CD4-positive, alpha-beta T cell (primary cell): ENCODE data around the gene EHD4. TPM values are rescaled to one million over a fixed set of nuclear protein-coding genes. Genes with fewer than 3 reads are reported as not detected.

ENCODE experiments used
- ATAC-seq: fragments of 200-7000 bp; cut with Tn5 transposase; one replicate; pipeline ENCODE4 v1.10.0; 2022; ENCODE audit warnings: mild to moderate bottlenecking; ENCODE audit not compliant: poor library complexity
- CTCF ChIA-PET: fragments of 350-600 bp; sonication (Branson Sonifier 250); formaldehyde crosslinking; loops from one replicate; lab custom pipeline; 2021; ENCODE audit warnings: antibody characterized with exemption, inconsistent platforms; lab: Charles Lee
- POLR2A ChIA-PET: fragments of 350-600 bp; sonication (Branson Sonifier 250); formaldehyde crosslinking; loops from one replicate; lab custom pipeline; 2021; ENCODE audit warnings: antibody characterized with exemption, inconsistent platforms; lab: Charles Lee
- DNase-seq, 14 experiments: peaks; one replicate each; pipeline ENCODE4 v3.0.0-alpha.2; 2013 to 2020; ENCODE audit warnings: mixed read lengths in 2 of 14
- H3K27ac ChIP-seq, 2 donors: one replicate each; pipeline versions ENCODE4 v1.5.1 to v1.7.0; 2013; ENCODE audit warnings: low read length in 2 of 2, low read depth in 1 of 2, mild to moderate bottlenecking in 1 of 2
- H3K27me3 ChIP-seq, 2 experiments: 1 replicate in 1 of 2; 2 replicates in 1 of 2; pipeline versions ENCODE4 v1.6.1 to v1.7.0; 2013; ENCODE audit warnings: low read length in 2 of 2, control low read depth in 1 of 2, mild to moderate bottlenecking in 1 of 2, moderate library complexity in 1 of 2; ENCODE audit not compliant: insufficient read depth in 2 of 2, control insufficient read depth in 1 of 2
- H3K36me3 ChIP-seq: one replicate; pipeline ENCODE4 v1.6.1; 2013; ENCODE audit warnings: low read length, control low read depth; ENCODE audit not compliant: insufficient read depth
- H3K4me1 ChIP-seq: one replicate; pipeline ENCODE4 v1.6.1; 2013; ENCODE audit warnings: low read length, control low read depth; ENCODE audit not compliant: insufficient read depth
- H3K4me3 ChIP-seq: one replicate; pipeline ENCODE4 v1.5.1; 2013; ENCODE audit warnings: mild to moderate bottlenecking, low read length, moderate library complexity
- H3K9me3 ChIP-seq, 2 experiments: 1 replicate in 1 of 2; 2 replicates in 1 of 2; pipeline versions ENCODE4 v1.6.1 to v1.7.0; 2013; ENCODE audit warnings: low read length in 2 of 2, mild to moderate bottlenecking in 2 of 2, control low read depth in 1 of 2, moderate library complexity in 1 of 2; ENCODE audit not compliant: control insufficient read depth in 1 of 2, insufficient read depth in 1 of 2
- H3K27ac Mint-ChIP-seq: one replicate; pipeline ENCODE4 v1.8.0; 2020; ENCODE audit warnings: mixed read lengths
- H3K27me3 Mint-ChIP-seq: one replicate; pipeline ENCODE4 v1.8.0; 2021; ENCODE audit warnings: mixed read lengths
- H3K36me3 Mint-ChIP-seq: one replicate; pipeline ENCODE4 v1.8.0; 2021; ENCODE audit warnings: low read depth, mixed read lengths
- H3K4me1 Mint-ChIP-seq: one replicate; pipeline ENCODE4 v1.8.0; 2021; ENCODE audit warnings: low read depth, mixed read lengths
- H3K4me3 Mint-ChIP-seq: one replicate; pipeline ENCODE4 v1.8.0; 2020; ENCODE audit warnings: mild to moderate bottlenecking, mixed read lengths
- H3K9me3 Mint-ChIP-seq: one replicate; pipeline ENCODE4 v1.8.0; 2020; ENCODE audit warnings: mixed read lengths
- intact Hi-C, 2 experiments: fragments of 100-400 bp; cut with DNase I in 1 of 2; cut with micrococcal nuclease in 1 of 2; formaldehyde crosslinking; loops; one replicate each; pipeline versions ENCODE4 v1.15.1 to v1.9.0; 2023 to 2025; cut with DNase I, micrococcal nuclease
- total RNA-seq, 174 experiments: library from RNA in 2 of 174; stranded (reverse) in 2 of 174; gene quantifications; one replicate each; pipeline ENCODE4 v1.2.3 and lab custom pipeline; 2021 to 2026
- TF ChIP-seq, protein P1 (sequence below): fragments of 200-600 bp; IDR thresholded peaks from one replicate; pipeline ENCODE4 v1.8.0; 2022; ENCODE audit warnings: antibody characterized with exemption, mild to moderate bottlenecking

EHD4 gene
- total RNA-seq, 2 experiments from 2014 or later, result 39.8 to 40.5 TPM

DNA sequence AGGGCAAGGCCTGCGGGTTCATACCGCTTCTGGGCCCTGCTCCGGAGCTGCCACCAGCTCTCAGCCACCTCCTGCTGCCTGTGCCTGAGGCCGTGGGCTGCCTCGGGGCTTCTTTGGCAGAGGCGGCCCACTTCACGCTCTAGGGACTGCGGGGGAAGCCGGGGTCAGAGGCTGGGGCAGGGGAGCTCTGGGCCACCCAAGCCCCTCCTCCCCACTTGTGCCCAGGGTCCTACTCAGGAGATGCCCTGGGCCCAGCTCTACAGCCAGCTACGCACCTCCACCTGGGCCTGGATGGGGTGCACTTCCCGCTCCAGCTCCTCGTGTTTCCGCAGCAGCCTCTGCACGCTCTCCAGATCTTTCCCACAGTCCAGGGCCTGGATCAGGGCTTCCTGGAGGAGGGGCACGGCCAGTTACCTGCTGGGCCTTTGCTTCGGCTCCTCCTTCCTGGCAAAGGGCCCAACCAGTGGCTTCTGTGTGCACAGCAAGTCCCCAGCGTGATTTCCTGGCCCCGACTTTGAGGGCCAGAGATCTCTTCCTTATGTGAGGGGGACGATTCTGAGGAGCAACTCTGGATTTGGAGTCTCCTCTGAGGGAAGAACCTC lies 109.7 kb downstream of the EHD4 start:
- TF ChIP-seq, protein P1, sequence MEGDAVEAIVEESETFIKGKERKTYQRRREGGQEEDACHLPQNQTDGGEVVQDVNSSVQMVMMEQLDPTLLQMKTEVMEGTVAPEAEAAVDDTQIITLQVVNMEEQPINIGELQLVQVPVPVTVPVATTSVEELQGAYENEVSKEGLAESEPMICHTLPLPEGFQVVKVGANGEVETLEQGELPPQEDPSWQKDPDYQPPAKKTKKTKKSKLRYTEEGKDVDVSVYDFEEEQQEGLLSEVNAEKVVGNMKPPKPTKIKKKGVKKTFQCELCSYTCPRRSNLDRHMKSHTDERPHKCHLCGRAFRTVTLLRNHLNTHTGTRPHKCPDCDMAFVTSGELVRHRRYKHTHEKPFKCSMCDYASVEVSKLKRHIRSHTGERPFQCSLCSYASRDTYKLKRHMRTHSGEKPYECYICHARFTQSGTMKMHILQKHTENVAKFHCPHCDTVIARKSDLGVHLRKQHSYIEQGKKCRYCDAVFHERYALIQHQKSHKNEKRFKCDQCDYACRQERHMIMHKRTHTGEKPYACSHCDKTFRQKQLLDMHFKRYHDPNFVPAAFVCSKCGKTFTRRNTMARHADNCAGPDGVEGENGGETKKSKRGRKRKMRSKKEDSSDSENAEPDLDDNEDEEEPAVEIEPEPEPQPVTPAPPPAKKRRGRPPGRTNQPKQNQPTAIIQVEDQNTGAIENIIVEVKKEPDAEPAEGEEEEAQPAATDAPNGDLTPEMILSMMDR, result no peak

GRCh38 chr15:41861736-41862356 lies 110.5 kb downstream of the EHD4 start:
- H3K9me3 ChIP-seq, result no peaks in the 10 kb centered on the region
- H3K27me3 ChIP-seq, result no peaks in the 10 kb centered on the region
- CTCF ChIA-PET, result interaction anchor here (1.6 kb wide), 1 partner anchor 33 kb away, joined by 5 read pairs; no protein-coding TSS in a partner anchor
- H3K27ac Mint-ChIP-seq, result no peak overlapping the region
- H3K4me1 ChIP-seq, result peaks cover 14% of the 10 kb centered on the region
- TF ChIP-seq, protein P1, result no peak
- no peak overlapping the region for H3K4me3 ChIP-seq
- intact Hi-C loops, result no loop called here
- no peaks in the 10 kb centered on the region for H3K36me3 Mint-ChIP-seq
- H3K9me3 Mint-ChIP-seq, result no peaks in the 10 kb centered on the region
- H3K27me3 Mint-ChIP-seq, result no peaks in the 10 kb centered on the region
- peaks cover 5% of the 10 kb centered on the region for H3K4me1 Mint-ChIP-seq
- no peak for DNase-seq
- POLR2A ChIA-PET, result no interaction called here
- no peaks in the 10 kb centered on the region for H3K36me3 ChIP-seq
- no peak overlapping the region for H3K27ac ChIP-seq
- no peak for ATAC-seq
- no peak overlapping the region for H3K4me3 Mint-ChIP-seq

More for the DNA sequence above, 109.7 kb downstream of the EHD4 start:
- Mint-ChIP-seq H3K4me1 (peaks cover 5% of the 10 kb centered on the region), H3K4me3 (no peak overlapping the region), H3K27ac (no peak overlapping the region), H3K9me3 (no peaks in the 10 kb centered on the region), H3K27me3 (no peaks in the 10 kb centered on the region), H3K36me3 (no peaks in the 10 kb centered on the region)
- H3K9me3 ChIP-seq, result no peaks in the 10 kb centered on the region
- no peaks in the 10 kb centered on the region for H3K36me3 ChIP-seq
- DNase-seq (peak in 1 of 14 experiments; percentile 24), ATAC-seq (no peak)
- CTCF ChIA-PET, result interaction anchor here (1.6 kb wide), 1 partner anchor 32 kb away, joined by 5 read pairs; no protein-coding TSS in a partner anchor
- no peak overlapping the region for H3K4me3 ChIP-seq
- no peak overlapping the region for H3K27ac ChIP-seq
- no peaks in the 10 kb centered on the region for H3K27me3 ChIP-seq
- peaks cover 14% of the 10 kb centered on the region for H3K4me1 ChIP-seq
- POLR2A ChIA-PET, result no interaction called here
- intact Hi-C loops, result no loop called here

DNA sequence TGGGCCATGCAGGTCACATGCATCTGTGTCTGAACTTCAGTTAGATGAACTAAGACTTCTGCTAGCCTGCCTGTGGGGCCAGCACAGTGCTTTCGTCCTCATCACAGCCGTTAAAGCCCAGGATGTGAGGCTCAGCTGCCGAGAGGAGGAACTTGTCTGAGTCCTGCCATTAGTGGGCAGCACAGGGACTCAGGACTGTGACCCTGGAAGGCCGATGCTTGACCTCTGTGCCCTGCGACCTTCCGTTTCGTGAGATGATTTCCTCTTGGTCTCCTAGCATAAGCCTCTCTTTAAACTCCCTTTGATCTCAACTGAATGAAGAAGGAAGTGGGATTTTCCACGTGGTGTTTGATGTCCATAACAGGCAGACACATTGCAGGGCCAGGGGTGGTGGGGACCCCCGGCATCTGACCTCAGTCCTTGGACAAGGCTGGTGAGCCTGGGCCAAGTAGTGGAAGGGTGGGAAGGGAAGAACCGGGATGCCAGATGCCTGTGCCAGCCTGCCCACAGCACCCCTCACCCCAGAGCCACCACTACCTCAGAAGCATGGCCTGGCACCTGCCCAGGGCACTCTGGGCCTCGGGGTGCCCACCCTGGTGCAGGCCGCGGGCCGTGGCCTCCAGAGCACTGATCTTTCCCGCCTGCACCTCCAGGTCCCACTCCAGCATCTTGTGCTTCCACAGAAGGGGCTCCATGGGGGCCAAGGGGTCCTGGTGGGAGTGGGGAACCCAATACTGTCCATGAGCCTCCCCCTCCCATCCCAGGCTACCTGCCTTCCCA lies 112.1 kb downstream of the EHD4 start:
- Mint-ChIP-seq H3K36me3 (no peaks in the 10 kb centered on the region), H3K27me3 (no peaks in the 10 kb centered on the region), H3K9me3 (no peaks in the 10 kb centered on the region), H3K4me3 (no peak overlapping the region), H3K27ac (no peak overlapping the region), H3K4me1 (peaks cover 5% of the 10 kb centered on the region)
- DNase-seq (peak in 1 of 14 experiments; percentile 20), ATAC-seq (no peak)
- ChIA-PET POLR2A (no interaction called here), CTCF (no interaction called here)
- H3K9me3 ChIP-seq, result no peaks in the 10 kb centered on the region
- H3K27me3 ChIP-seq, result no peaks in the 10 kb centered on the region
- H3K4me1 ChIP-seq, result peaks cover 14% of the 10 kb centered on the region
- H3K27ac ChIP-seq, result no peak overlapping the region
- intact Hi-C loops, result no loop called here
- H3K36me3 ChIP-seq, result no peaks in the 10 kb centered on the region
- TF ChIP-seq, protein P1, result no peak
- no peak overlapping the region for H3K4me3 ChIP-seq
